GM18909 (cell line): ENCODE data around the gene CHSY1.

Source experiments
- ATAC-seq: cut with Tn5 transposase; IDR thresholded peaks from one replicate; pipeline ENCODE4 v1.9.1; 2021; ENCODE audit warnings: mild to moderate bottlenecking; ENCODE audit not compliant: unreplicated experiment, poor library complexity

The CHSY1 gene

GRCh38 chr15:101159096-101159935 lies 92.5 kb downstream of the CHSY1 start:
- no peak for ATAC-seq

GRCh38 chr15:101158166-101159095 lies 93.4 kb downstream of the CHSY1 start:
- ATAC-seq = no peak

- no peak for ATAC-seq
Observed at GRCh38 chr15:101157721-101158120, 94.1 kb downstream of the CHSY1 start.

GRCh38 chr15:101156509-101157159 lies 95.2 kb downstream of the CHSY1 start:
- ATAC-seq = peak; percentile 76

- ATAC-seq = no peak
Observed at GRCh38 chr15:101156061-101156460, 95.8 kb downstream of the CHSY1 start.

GRCh38 chr15:101153801-101154656 lies 97.8 kb downstream of the CHSY1 start:
- ATAC-seq = no peak

- ATAC-seq = no peak
Observed at GRCh38 chr15:101152914-101153313, 98.9 kb downstream of the CHSY1 start.

- no peak for ATAC-seq
Observed at GRCh38 chr15:101151288-101151687, 100.6 kb downstream of the CHSY1 start.

DNA sequence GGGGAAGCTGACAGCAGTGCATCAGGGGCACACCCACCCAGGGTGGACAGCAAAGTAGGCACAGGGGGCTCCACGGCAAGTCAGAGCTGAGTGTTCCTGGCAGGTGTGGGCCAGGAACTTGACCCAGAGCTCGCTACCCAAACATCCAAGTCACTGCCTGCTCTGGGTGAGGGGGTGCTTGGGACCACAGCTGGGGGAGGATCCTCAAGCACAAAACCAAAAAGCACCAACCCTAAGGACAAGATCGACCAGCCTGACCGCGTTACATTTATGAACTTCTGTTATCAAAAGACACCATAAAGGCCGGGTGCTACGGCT lies 101.2 kb downstream of the CHSY1 start:
- no peak for ATAC-seq

- ATAC-seq = no peak
Observed at GRCh38 chr15:101149864-101150722, 101.8 kb downstream of the CHSY1 start.

DNA sequence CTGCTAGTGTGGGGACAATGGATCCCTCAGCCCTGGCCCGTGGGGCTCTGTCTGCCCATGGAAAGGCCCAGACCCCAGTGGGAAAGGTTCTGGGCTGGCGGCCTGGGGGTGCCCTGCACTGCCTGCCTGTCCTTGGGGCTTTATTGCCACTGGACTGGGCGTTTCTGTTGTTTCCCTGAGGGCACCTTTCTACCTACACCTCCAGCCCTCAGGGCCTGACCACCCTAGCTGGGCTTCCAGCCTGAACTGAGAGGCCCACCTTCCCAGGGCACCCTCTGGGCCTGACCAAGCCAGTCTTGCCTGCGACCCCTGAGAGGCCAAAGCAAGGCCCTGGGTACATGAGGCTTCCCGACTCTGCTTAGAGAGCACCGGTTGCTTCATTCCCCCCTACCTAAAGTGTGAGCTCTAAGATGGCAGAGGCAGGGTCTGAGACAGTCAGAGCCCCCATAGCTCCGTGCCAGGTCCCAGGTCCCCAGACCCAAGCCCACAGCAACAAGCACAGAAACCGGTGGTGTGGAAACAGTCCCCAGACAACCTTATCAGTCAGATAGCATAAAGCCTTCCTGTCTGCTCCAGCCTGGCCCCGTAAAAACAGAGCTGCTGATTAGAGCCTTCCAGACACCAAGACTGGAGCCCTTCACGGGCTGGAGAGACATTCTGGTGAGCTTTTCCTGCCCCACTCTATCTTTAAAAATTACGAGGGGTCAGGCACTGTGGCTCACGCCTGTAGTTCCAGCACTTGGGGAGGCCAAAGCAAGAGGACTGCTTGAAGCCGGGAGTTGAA lies 102.8 kb downstream of the CHSY1 start:
- ATAC-seq = no peak

- peak; percentile 52 for ATAC-seq
Observed at GRCh38 chr15:101148166-101148880, 103.5 kb downstream of the CHSY1 start.

GRCh38 chr15:101147181-101147580 lies 104.7 kb downstream of the CHSY1 start:
- no peak for ATAC-seq

DNA sequence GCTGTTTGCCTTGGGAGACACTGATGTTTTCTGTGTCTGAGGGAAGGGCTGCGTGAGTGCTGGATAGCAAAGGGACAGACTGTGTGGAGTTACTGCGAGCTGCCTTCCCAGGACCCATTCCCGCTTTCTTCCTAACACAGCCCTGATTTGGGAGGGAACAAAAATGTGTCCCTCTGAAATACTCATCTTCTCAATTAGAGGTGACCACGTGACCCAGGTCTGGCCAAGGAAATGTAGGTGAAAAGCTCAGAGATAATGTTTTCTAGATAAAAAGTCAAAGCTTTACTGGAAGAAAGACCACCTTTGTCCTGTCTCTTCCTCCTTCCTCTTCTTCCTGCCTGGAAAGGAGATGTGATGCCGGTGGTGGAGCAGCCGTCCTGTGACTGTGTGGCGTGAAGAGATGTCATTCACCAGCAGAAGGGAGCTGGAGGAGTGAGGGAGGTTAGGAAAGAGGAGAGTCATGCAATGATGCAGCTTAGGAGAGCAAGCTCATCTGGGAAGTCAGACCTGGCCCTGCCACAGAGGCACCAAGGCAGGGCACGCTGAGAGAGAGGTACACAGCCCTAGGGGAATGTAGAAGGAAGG lies 105.6 kb downstream of the CHSY1 start:
- no peak for ATAC-seq

GRCh38 chr15:101145362-101145761 lies 106.5 kb downstream of the CHSY1 start:
- ATAC-seq = no peak

GRCh38 chr15:101143321-101143720 lies 108.5 kb downstream of the CHSY1 start:
- no peak for ATAC-seq

GRCh38 chr15:101142711-101143110 lies 109.1 kb downstream of the CHSY1 start:
- no peak for ATAC-seq
